CD4-positive, alpha-beta memory T cell (primary cell): ENCODE results near the gene DNMT3A. TPM values are rescaled to one million over a fixed set of nuclear protein-coding genes. Genes with fewer than 3 reads are reported as not detected.
A peak's percentile ranks its signal among the peaks of the same experiment; 100 is the strongest.

ENCODE experiments used
- CTCF ChIA-PET: fragments of 350-600 bp; sonication (Branson Sonifier 250); formaldehyde crosslinking; loops from one replicate; lab custom pipeline; 2021; ENCODE audit warnings: inconsistent platforms; ENCODE audit not compliant: partially characterized antibody; lab: Charles Lee
- POLR2A ChIA-PET: fragments of 350-600 bp; sonication (Branson Sonifier 250); formaldehyde crosslinking; loops from one replicate; lab custom pipeline; 2021; ENCODE audit not compliant: partially characterized antibody; lab: Charles Lee
- DNase-seq, 5 donors: peaks; one replicate each; pipeline versions ENCODE4 v3.0.0 to v3.0.0-alpha.2; 2020 to 2022; ENCODE audit warnings: mixed read lengths in 1 of 5
- H3K27ac ChIP-seq: one replicate; pipeline ENCODE4 v1.7.0; 2013; ENCODE audit warnings: low read depth, low read length
- H3K27me3 ChIP-seq: 2 replicates; pipeline ENCODE4 v1.7.0; 2013; ENCODE audit warnings: mild to moderate bottlenecking, low read length, moderate library complexity; ENCODE audit not compliant: insufficient read depth
- H3K36me3 ChIP-seq: 2 replicates; pipeline ENCODE4 v1.7.0; 2013; ENCODE audit warnings: mild to moderate bottlenecking, low read length, moderate library complexity; ENCODE audit not compliant: insufficient read depth
- H3K4me1 ChIP-seq: 2 replicates; pipeline ENCODE4 v1.7.0; 2013; ENCODE audit warnings: mild to moderate bottlenecking, low read length, moderate library complexity; ENCODE audit not compliant: insufficient read depth
- H3K4me3 ChIP-seq, 2 donors: one replicate each; pipeline ENCODE4 v1.7.0; 2013; ENCODE audit warnings: low read length in 2 of 2, mild to moderate bottlenecking in 1 of 2
- H3K9me3 ChIP-seq, 2 donors: one replicate each; pipeline ENCODE4 v1.7.0; 2013; ENCODE audit warnings: low read length in 2 of 2, control low read depth in 1 of 2; ENCODE audit not compliant: control insufficient read depth in 1 of 2
- H3K27ac Mint-ChIP-seq, 7 donors: one replicate each; pipeline ENCODE4 v1.8.0; 2020 to 2021; ENCODE audit warnings: mixed read lengths in 7 of 7, mild to moderate bottlenecking in 6 of 7, inconsistent platforms in 3 of 7, moderate library complexity in 3 of 7
- H3K27me3 Mint-ChIP-seq, 2 donors: one replicate each; pipeline ENCODE4 v1.8.0; 2020 to 2021; ENCODE audit warnings: mixed read lengths in 2 of 2
- H3K36me3 Mint-ChIP-seq, 2 donors: one replicate each; pipeline ENCODE4 v1.8.0; 2020 to 2021; ENCODE audit warnings: mixed read lengths in 2 of 2, inconsistent platforms in 1 of 2, mild to moderate bottlenecking in 1 of 2
- H3K4me1 Mint-ChIP-seq, 4 donors: one replicate each; pipeline ENCODE4 v1.8.0; 2020 to 2021; ENCODE audit warnings: mixed read lengths in 4 of 4, mild to moderate bottlenecking in 1 of 4
- H3K4me3 Mint-ChIP-seq, 8 donors: one replicate each; pipeline ENCODE4 v1.8.0; 2020 to 2021; ENCODE audit warnings: mixed read lengths in 8 of 8, mild to moderate bottlenecking in 7 of 8, moderate library complexity in 6 of 8, inconsistent platforms in 3 of 8
- H3K9me3 Mint-ChIP-seq, 8 donors: one replicate each; pipeline ENCODE4 v1.8.0; 2020 to 2021; ENCODE audit warnings: mixed read lengths in 8 of 8, mild to moderate bottlenecking in 5 of 8, inconsistent platforms in 3 of 8, moderate library complexity in 1 of 8
- intact Hi-C: fragments of 100-400 bp; cut with micrococcal nuclease; formaldehyde crosslinking; loops from one replicate; pipeline ENCODE4 v1.15.1; 2023
- polyA plus RNA-seq, 2 donors: library from polyadenylated mRNA; unstranded; fragments of 300-500 nt; fragmentation: Illumina TruSeq; gene quantifications; one replicate each; pipeline ENCODE4 v1.2.3, GENCODE V29; 2021
- total RNA-seq, 2 experiments: library from RNA; stranded (reverse); gene quantifications; one replicate each; pipeline ENCODE4 v1.2.3, GENCODE V29; 2021

DNMT3A gene
- total and polyA plus RNA-seq, 4 experiments from 2014 or later, result 7.5 to 71.6 (median 38.4) TPM

DNA sequence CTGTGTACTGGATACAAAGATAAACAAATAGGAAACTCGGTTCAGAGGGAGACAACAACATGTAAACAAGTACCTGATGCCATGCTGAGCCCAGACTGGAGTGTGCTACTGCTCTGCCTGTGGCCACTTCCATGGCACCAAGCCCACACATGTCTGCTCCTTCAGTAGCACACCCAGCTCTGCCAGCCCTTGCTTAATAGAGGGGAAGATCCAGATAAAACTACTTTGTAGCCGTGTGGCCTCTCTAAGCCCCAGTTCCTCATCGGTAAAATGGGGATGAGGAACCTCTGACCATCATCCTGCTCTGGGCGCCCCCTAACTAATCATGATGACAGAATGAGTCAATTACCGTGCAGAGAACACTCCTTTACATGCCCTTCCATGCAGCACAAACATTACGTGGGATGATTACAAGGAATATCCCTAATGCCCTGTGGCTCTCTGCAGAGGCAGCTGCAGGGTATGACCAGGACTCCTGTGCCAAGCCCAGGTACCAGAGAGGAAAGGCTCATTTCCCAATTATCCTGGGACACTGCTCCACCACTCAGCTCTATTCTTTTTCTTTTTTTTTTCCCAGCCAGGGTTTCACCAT is 34.9 kb downstream of the DNMT3A start:
- ChIA-PET CTCF (interaction anchor here (0.6 to 3.9 kb wide), 6 partner anchors 12 to 55 kb away, joined by 3 to 18 read pairs (median 4); no protein-coding TSS in a partner anchor), POLR2A (interaction anchor here (4.0 to 4.1 kb wide), 2 partner anchors 12 to 30 kb away, joined by 21 to 23 read pairs; no protein-coding TSS in a partner anchor)
- H3K36me3 Mint-ChIP-seq, result peaks cover 17 to 63% of the 10 kb centered on the region in 2 donors
- peaks cover 32 to 85% (median 65%) of the 10 kb centered on the region in 4 donors for H3K4me1 Mint-ChIP-seq
- DNase-seq, result no peak
- H3K27ac Mint-ChIP-seq, result peak overlapping the region; percentile 45 to 95 (median 91)
- peaks cover 79% of the 10 kb centered on the region for H3K4me1 ChIP-seq
- H3K9me3 Mint-ChIP-seq, result peaks cover 0 to 2% (median 0%) of the 10 kb centered on the region in 8 donors
- no peak overlapping the region for H3K4me3 ChIP-seq
- H3K36me3 ChIP-seq, result peaks cover 27% of the 10 kb centered on the region
- no peak overlapping the region for H3K27ac ChIP-seq
- no peak overlapping the region for H3K4me3 Mint-ChIP-seq
- no peaks in the 10 kb centered on the region for H3K9me3 ChIP-seq
- intact Hi-C loops, result no loop called here
- H3K27me3 Mint-ChIP-seq, result no peaks in the 10 kb centered on the region
- H3K27me3 ChIP-seq, result no peaks in the 10 kb centered on the region

DNA sequence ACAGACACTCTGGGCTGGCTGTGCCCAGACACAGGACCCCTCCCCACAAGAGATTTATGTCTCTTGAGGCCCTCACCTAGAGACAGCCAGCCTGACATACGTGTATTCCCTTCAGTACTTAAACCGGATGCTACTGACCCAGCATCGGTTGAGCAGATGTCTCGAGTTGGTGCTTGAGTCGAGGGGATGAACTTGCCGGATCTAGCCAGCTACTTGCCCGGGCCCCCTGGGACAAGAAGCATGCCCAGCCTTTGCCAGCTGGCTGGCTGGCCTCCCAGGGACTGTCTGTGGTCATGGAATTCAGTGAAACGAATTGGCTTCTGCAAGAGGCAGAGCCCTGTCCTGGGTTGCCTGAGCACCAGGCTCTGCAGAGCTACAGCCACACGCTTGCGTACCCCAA is 36.0 kb downstream of the DNMT3A start:
- intact Hi-C loops, result no loop called here
- H3K27me3 ChIP-seq, result no peaks in the 10 kb centered on the region
- H3K9me3 ChIP-seq, result no peaks in the 10 kb centered on the region
- peak overlapping the region; percentile 51 for H3K27ac ChIP-seq
- DNase-seq, result no peak
- Mint-ChIP-seq H3K4me3 (peak overlapping the region in 4 of 8 donors; percentile 4 to 70 (median 14)), H3K27me3 (no peaks in the 10 kb centered on the region), H3K9me3 (peaks cover 0 to 3% (median 0%) of the 10 kb centered on the region in 8 donors), H3K27ac (peak overlapping the region; percentile 85 to 95 (median 92)), H3K36me3 (peaks cover 21 to 66% of the 10 kb centered on the region in 2 donors), H3K4me1 (peaks cover 37 to 86% (median 69%) of the 10 kb centered on the region in 4 donors)
- CTCF ChIA-PET, result interaction anchor here (3.9 kb wide), 1 partner anchor 11 kb away, joined by 18 read pairs; no protein-coding TSS in a partner anchor
- POLR2A ChIA-PET, result interaction anchor here (1.6 to 5.8 kb wide), 4 partner anchors 9 to 32 kb away, joined by 5 to 35 read pairs (median 22); no protein-coding TSS in a partner anchor
- H3K36me3 ChIP-seq, result peaks cover 20% of the 10 kb centered on the region
- peaks cover 82% of the 10 kb centered on the region for H3K4me1 ChIP-seq
- H3K4me3 ChIP-seq, result no peak overlapping the region

- H3K36me3 ChIP-seq, result peaks cover 20% of the 10 kb centered on the region
- H3K27me3 ChIP-seq, result no peaks in the 10 kb centered on the region
- POLR2A ChIA-PET, result interaction anchor here (1.2 to 5.8 kb wide), 6 partner anchors 9 to 32 kb away, joined by 3 to 35 read pairs (median 13); no protein-coding TSS in a partner anchor
- peaks cover 77% of the 10 kb centered on the region for H3K4me1 ChIP-seq
- Mint-ChIP-seq H3K27ac (peak overlapping the region; percentile 85 to 95 (median 92)), H3K36me3 (peaks cover 21 to 65% of the 10 kb centered on the region in 2 donors), H3K27me3 (no peaks in the 10 kb centered on the region), H3K9me3 (peaks cover 0 to 3% (median 0%) of the 10 kb centered on the region in 8 donors), H3K4me3 (peak overlapping the region in 7 of 8 donors; percentile 5 to 70 (median 56)), H3K4me1 (peaks cover 36 to 80% (median 66%) of the 10 kb centered on the region in 4 donors)
- CTCF ChIA-PET, result interaction anchor here (0.8 to 4.3 kb wide), 4 partner anchors 10 to 39 kb away, joined by 3 to 25 read pairs (median 10); no protein-coding TSS in a partner anchor
- H3K4me3 ChIP-seq, result no peak overlapping the region
- H3K9me3 ChIP-seq, result no peaks in the 10 kb centered on the region
- H3K27ac ChIP-seq, result peak overlapping the region; percentile 51
- peak; percentile 34 to 63 (median 58) for DNase-seq
- intact Hi-C loops, result no loop called here
These were observed 36.7 kb downstream of the DNMT3A start for GRCh38 chr2:25304826-25305596.

- Mint-ChIP-seq H3K4me1 (peaks cover 34 to 74% (median 61%) of the 10 kb centered on the region in 4 donors), H3K27me3 (no peaks in the 10 kb centered on the region), H3K9me3 (peaks cover 0 to 3% (median 0%) of the 10 kb centered on the region in 8 donors), H3K36me3 (peaks cover 18 to 65% of the 10 kb centered on the region in 2 donors), H3K27ac (peak overlapping the region in 6 of 7 donors; percentile 83 to 95 (median 88)), H3K4me3 (no peak overlapping the region)
- DNase-seq, result no peak
- Histone ChIP-seq H3K27ac (peak overlapping the region; percentile 41), H3K4me3 (no peak overlapping the region), H3K9me3 (no peaks in the 10 kb centered on the region), H3K36me3 (peaks cover 23% of the 10 kb centered on the region), H3K27me3 (no peaks in the 10 kb centered on the region), H3K4me1 (peaks cover 72% of the 10 kb centered on the region)
- POLR2A ChIA-PET, result interaction anchor here (1.2 to 5.8 kb wide), 5 partner anchors 10 to 27 kb away, joined by 3 to 35 read pairs (median 21); no protein-coding TSS in a partner anchor
- intact Hi-C loops, result no loop called here
- CTCF ChIA-PET, result interaction anchor here (1.0 to 4.3 kb wide), 3 partner anchors 10 to 39 kb away, joined by 3 to 25 read pairs (median 18); no protein-coding TSS in a partner anchor
These were observed 37.4 kb downstream of the DNMT3A start for GRCh38 chr2:25304321-25304720.

GRCh38 chr2:25303633-25304236 is 38.0 kb downstream of the DNMT3A start:
- POLR2A ChIA-PET, result interaction anchor here (1.5 to 5.8 kb wide), 4 partner anchors 9 to 26 kb away, joined by 4 to 35 read pairs (median 22); no protein-coding TSS in a partner anchor
- no peaks in the 10 kb centered on the region for H3K9me3 ChIP-seq
- peaks cover 0 to 3% (median 0%) of the 10 kb centered on the region in 8 donors for H3K9me3 Mint-ChIP-seq
- no peak overlapping the region for H3K4me3 ChIP-seq
- H3K27me3 Mint-ChIP-seq, result no peaks in the 10 kb centered on the region
- H3K36me3 ChIP-seq, result peaks cover 17% of the 10 kb centered on the region
- H3K27ac Mint-ChIP-seq, result peak overlapping the region; percentile 4 to 92 (median 72)
- H3K4me3 Mint-ChIP-seq, result no peak overlapping the region
- peaks cover 16 to 64% of the 10 kb centered on the region in 2 donors for H3K36me3 Mint-ChIP-seq
- no peaks in the 10 kb centered on the region for H3K27me3 ChIP-seq
- CTCF ChIA-PET, result interaction anchor here (1.0 to 4.3 kb wide), 3 partner anchors 9 to 38 kb away, joined by 3 to 25 read pairs (median 18); no protein-coding TSS in a partner anchor
- no peak overlapping the region for H3K27ac ChIP-seq
- intact Hi-C loops, result no loop called here
- H3K4me1 ChIP-seq, result peaks cover 66% of the 10 kb centered on the region
- no peak for DNase-seq
- H3K4me1 Mint-ChIP-seq, result peaks cover 28 to 71% (median 55%) of the 10 kb centered on the region in 4 donors

DNA sequence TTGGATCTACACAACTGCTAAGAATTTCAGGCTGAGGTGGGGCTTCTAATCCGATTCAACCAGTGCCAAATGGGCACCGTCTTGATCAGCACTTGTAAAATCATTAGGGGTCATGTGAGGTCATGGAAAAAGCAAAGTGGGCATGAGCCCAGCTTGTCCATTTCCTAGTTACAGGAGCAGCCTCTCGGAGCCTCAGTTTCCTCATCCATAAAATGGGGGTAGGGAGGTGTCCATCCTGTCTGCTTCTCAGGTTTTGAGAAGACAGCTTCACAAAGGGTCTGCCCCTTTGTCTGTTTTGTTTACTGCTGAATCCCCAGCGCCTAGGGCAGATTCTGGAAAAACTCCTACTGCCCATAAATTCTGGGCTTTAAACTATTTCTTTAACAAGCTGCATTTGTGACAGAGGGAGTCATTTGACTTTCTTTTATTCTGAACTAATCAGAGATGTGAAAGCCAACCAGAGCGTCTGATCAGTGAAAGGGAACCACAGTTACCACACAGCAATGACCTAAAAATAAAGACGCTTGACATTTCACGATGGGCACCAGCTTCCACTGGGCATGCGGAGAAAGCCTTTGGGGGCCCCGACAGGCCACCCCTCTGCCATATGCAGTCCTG is 38.9 kb downstream of the DNMT3A start:
- Histone ChIP-seq H3K27ac (no peak overlapping the region), H3K36me3 (peaks cover 22% of the 10 kb centered on the region), H3K9me3 (no peaks in the 10 kb centered on the region), H3K4me1 (peaks cover 57% of the 10 kb centered on the region), H3K4me3 (no peak overlapping the region), H3K27me3 (no peaks in the 10 kb centered on the region)
- Mint-ChIP-seq H3K27ac (peak overlapping the region in 4 of 7 donors; percentile 76 to 88 (median 84)), H3K27me3 (no peaks in the 10 kb centered on the region), H3K4me3 (no peak overlapping the region), H3K9me3 (peaks cover 0 to 3% (median 0%) of the 10 kb centered on the region in 8 donors), H3K4me1 (peaks cover 28 to 63% (median 48%) of the 10 kb centered on the region in 4 donors), H3K36me3 (peaks cover 19 to 67% of the 10 kb centered on the region in 2 donors)
- intact Hi-C loops, result no loop called here
- no peak for DNase-seq
- ChIA-PET CTCF (interaction anchor here (1.5 to 4.3 kb wide), 3 partner anchors 10 to 60 kb away, joined by 4 to 25 read pairs (median 9); no protein-coding TSS in a partner anchor), POLR2A (interaction anchor here (2.2 to 5.8 kb wide), 6 partner anchors 8 to 59 kb away, joined by 8 to 35 read pairs (median 19); no protein-coding TSS in a partner anchor)
